DLD1 (cell line): ENCODE measurements around the gene PLOD2.

ENCODE experiments used
- in situ Hi-C: cut with HindIII; loops from 2 replicates; pipeline ENCODE4 v1.10.0; 2017; ENCODE audit warnings: low sequenced_read_pairs

PLOD2 gene

GRCh38 chr3:146102885-146103284 is 58.1 kb downstream of the PLOD2 start:
- in situ Hi-C loops = no loop called here

- in situ Hi-C loops = no loop called here
Observed at GRCh38 chr3:146101538-146101937, 59.4 kb downstream of the PLOD2 start.

DNA sequence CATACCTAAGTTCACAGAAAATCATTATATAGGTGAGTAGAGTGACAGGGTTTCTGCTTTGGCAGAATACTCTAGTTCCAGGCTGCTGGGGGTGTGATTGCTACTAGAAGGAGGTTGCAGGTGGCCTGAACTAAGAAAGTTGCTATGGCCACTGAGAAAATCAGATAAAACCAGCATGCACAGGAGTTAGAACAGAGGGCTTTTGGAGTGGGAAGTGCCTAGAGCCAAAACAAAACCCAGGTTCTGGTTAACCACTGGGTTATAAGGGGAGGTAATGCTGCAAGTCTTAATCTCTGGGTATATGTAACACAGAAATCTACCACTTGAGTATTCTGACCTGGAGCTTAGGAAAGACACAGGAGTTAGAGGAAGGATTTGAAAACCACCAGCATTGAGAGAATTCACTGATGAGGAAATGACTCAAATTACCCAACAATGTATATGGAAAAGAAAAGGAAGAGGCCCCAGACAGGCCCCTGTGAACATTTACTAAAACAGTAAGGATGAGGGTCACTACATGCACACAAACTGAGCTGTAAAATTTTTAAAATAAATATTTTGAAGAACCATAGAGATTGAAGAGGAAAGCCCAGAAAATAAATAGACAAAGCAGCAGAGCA is 60.0 kb downstream of the PLOD2 start:
- in situ Hi-C loops = no loop called here

DNA sequence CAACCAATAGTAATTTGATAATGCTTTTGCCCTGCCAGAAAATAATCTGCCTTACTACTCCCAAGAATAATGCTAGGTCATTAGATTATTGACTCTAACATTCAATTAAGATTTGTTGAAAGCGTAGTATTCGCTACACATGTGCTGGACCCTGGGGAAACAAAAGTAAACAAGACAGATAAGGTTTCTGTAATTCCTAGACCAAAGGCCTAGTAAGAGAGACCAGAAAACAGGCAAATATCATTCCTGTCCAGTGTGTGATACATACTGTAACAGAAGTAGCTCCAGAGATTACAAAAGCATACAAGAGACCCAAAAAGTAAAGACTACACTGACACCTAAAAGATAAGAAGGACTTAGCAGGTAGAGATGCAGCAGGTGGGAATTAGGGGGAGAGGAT is 60.8 kb downstream of the PLOD2 start:
- in situ Hi-C loops = no loop called here

DNA sequence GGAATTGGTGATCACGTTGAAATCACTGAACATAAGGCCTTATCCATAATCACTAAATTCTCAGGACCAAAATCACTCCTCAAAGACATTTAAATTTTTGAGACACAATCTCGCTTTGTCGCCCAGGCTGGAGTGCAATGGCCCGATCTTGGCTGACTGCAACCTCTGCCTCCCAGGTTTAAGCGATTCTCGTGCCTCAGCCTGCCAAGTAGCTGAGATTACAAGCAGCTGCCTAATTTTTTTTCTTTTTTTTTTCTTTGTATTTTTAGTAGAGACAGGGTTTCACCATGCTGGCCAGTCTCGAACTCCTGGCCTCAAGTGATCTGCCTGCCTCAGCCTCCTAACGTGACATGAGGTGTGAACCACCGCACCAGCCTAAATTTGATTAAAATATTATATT is 61.7 kb downstream of the PLOD2 start:
- in situ Hi-C loops = no loop called here

GRCh38 chr3:146093896-146094295 is 67.1 kb downstream of the PLOD2 start:
- in situ Hi-C loops = no loop called here

GRCh38 chr3:146092230-146092629 is 68.8 kb downstream of the PLOD2 start:
- in situ Hi-C loops = no loop called here

GRCh38 chr3:146091397-146091796 is 69.6 kb downstream of the PLOD2 start:
- in situ Hi-C loops = no loop called here

GRCh38 chr3:146090521-146090920 is 70.5 kb downstream of the PLOD2 start:
- in situ Hi-C loops = no loop called here

- in situ Hi-C loops = no loop called here
Observed at GRCh38 chr3:146088840-146089239, 72.1 kb downstream of the PLOD2 start.

DNA sequence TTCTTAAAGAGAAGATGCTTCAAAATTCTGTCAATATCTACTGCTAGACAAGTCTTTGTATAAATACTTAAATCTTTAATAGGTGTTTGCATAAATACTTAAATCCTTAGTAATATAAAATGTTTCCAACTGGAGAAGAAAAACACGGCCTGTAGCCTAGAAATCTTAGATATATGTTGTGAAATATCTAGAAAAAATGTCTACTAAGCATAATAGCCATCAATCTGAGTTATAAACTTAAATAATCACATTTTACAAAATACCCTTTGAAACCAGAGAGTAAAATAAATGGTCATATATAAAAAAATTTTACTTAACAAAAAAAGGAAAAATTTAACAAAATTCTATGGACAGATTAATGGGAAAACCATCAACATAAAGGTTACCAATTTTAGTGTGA is 73.9 kb downstream of the PLOD2 start:
- in situ Hi-C loops = no loop called here

DNA sequence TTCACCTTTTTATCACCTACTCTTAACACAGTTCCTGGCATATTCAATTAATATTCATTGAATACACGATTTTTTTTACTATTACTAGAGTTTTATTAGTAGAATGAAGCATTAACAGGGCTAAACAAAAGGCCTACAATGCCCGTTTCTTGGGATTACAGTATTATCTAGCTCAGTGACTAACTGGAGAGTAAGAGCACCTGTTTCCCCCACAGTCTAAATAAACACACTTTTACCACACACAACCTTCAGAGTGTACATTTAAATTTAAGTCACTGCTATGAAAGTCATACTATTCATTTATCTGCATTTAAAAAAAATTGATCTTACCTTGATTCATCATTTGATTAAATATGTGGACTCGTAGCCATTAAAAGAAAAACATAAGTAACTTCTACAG is 74.8 kb downstream of the PLOD2 start:
- in situ Hi-C loops = no loop called here

GRCh38 chr3:146085678-146086077 is 75.3 kb downstream of the PLOD2 start:
- in situ Hi-C loops = no loop called here

DNA sequence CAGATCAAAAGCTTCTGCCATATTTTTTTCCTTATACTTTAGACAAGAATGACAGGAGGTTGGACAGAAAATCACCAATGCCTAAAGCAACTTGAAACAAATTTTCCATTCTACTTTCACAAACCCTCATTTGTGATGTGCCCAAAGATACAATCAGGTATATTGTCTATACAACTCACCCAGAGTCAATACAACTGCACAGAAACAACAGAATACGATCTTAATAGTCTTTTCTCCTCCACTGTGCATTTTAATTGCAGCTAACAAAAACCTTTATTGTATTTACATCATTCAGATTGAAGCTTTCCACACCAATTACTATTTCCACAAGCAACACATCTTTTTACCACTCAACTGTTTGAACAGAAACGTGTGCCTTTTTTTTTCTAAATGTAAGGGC is 80.4 kb downstream of the PLOD2 start:
- in situ Hi-C loops = no loop called here

GRCh38 chr3:146078031-146078430 is 83.0 kb downstream of the PLOD2 start:
- in situ Hi-C loops = no loop called here

GRCh38 chr3:146077181-146077580 is 83.8 kb downstream of the PLOD2 start:
- in situ Hi-C loops = no loop called here

DNA sequence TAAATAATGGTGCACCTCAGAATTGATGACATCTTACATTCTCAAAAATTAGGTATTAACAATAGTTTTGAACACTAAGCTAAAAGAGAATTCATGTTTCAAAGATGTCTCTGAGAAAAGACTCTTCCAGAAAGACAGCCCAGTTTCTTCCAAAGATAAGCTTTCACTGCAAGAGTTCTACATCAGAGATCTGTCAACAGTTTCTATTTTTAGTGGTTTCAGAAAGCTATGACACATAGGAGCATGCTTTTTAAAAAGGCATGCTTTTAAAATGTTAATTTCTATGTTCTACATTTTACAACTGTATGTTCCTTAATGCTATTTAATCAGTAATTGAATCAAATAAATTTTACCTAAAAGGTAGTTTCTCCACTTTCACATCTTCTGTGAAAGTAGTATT is 88.2 kb downstream of the PLOD2 start:
- in situ Hi-C loops = no loop called here

DNA sequence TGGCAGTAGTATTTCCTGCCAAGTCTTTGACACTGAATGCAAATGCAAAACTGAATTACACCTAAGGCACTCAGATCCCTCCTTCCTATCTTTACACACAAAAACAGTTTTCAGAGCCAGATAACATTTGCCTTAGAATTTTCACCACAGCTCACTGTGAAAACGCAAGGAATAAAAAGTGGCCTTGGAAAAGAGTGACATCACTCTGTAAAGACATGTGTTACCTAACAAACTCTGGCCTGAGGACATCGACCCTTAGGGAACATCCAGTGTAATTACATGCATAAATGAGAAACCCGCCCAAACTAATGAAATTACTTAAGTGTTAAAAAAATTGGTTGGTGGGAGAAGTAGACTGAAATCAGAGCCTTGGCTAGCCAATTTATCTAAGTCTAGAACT is 88.9 kb downstream of the PLOD2 start:
- in situ Hi-C loops = no loop called here

DNA sequence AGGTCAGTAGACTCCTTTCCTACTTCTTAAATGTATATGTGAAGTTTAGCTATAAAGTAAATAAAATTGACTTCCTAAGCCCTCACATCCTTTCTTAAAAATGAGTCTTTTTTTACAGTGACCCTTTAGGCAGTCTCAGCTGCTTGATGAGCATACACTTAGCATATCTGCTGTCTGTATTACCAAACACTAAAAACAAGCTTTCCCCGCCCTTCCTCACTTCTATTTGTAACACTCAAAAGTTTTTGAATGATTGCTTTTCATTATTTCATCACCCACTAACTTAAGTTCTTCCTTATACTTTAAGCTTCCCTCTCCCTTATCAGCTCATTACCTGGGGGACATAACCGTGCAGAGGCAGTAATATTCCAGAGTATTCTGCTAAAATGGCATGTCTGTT is 89.4 kb downstream of the PLOD2 start:
- in situ Hi-C loops = no loop called here

GRCh38 chr3:146067048-146067447 is 93.9 kb downstream of the PLOD2 start:
- in situ Hi-C loops = no loop called here

DNA sequence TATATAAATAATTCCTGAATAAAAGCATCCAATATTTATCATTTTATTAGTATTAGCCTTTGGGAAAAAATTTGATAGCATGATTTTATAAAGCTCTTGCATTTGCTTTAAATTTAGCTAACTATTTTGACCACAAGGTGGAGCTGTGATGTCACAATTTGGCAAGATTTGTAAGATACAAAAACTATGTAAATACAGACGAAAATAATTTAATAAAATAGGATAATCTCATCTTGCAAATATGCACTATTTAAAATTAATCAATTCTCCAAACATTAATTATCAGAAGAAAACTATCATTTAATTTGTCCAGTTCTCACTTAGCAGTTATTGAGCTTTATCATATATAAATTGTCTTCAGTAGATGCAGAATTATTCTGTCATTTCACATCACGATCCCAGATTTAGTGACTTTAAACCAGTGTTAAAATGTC is 95.4 kb downstream of the PLOD2 start:
- in situ Hi-C loops = no loop called here

GRCh38 chr3:146058241-146058640 is 102.7 kb downstream of the PLOD2 start:
- in situ Hi-C loops = no loop called here

DNA sequence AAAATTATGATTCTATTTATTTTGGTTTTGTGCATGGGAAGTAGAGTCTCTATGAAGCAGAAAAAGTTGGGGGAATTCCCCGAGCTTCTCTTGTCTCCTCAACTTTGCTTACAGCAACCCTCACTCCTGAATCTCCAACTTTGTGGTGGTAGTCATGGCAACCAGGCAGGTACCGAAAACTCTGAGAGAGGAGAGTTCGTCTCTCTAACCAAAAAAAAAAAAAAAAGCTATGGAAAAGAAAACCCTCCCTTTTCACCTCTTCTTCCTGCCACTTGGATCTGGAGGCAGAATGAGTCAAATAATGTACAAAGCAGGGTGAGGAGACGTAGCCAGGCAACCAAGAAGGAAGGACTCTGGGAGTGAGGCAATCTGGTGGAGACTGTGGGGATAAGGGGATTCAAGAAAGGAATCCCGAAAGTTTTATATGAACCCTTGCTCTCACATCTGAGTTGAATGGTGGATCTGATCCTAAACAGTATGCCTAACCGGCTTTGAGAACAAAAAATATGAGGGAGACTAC is 108.1 kb downstream of the PLOD2 start:
- in situ Hi-C loops = no loop called here
